H1 (cell line): ENCODE measurements around the gene ITGB5. TPM values are rescaled to one million over a fixed set of nuclear protein-coding genes. Genes with fewer than 3 reads are reported as not detected.

Source experiments
- CTCF ChIA-PET: fragments of 300-600 bp; sonication (Branson Sonifier 250); formaldehyde crosslinking; loops from one replicate; lab custom pipeline; 2021; ENCODE audit not compliant: partially characterized antibody; lab: Charles Lee
- POLR2A ChIA-PET: fragments of 300-600 bp; sonication (Branson Sonifier 250); formaldehyde crosslinking; loops from one replicate; lab custom pipeline; 2021; ENCODE audit warnings: inconsistent platforms; ENCODE audit not compliant: partially characterized antibody; lab: Charles Lee
- DNase-seq, 2 experiments: peaks; one replicate each; pipeline versions ENCODE4 v3.0.0 to v3.0.0-alpha.2; 2010 to 2022; ENCODE audit warnings: low spot score in 2 of 2, low read depth in 1 of 2, mixed read lengths in 1 of 2
- FAIRE-seq: peaks from 2 replicates; lab custom pipeline; 2011; peaks lifted over from hg19 to GRCh38; lab: Jason Lieb, UNC
- H2AFZ ChIP-seq: 2 replicates; pipeline ENCODE4 v1.8.1; 2012; ENCODE audit warnings: low read length, inconsistent platforms
- H2AK5ac ChIP-seq: 2 replicates; pipeline ENCODE4 v1.6.1; 2013; ENCODE audit warnings: low read depth, low read length
- H2BK120ac ChIP-seq: replicated peaks from 2 replicates; pipeline ENCODE3; 2013; ENCODE audit warnings: low read depth, low read length, inconsistent platforms
- H2BK12ac ChIP-seq: 2 replicates; pipeline ENCODE4 v1.6.1; 2013; ENCODE audit warnings: low read depth, low read length
- H2BK15ac ChIP-seq: 2 replicates; pipeline ENCODE4 v1.6.1; 2013; ENCODE audit warnings: low read length
- H2BK20ac ChIP-seq: 2 replicates; pipeline ENCODE4 v1.6.1; 2013; ENCODE audit warnings: low read length
- H2BK5ac ChIP-seq: 2 replicates; pipeline ENCODE4 v1.6.1; 2013; ENCODE audit warnings: low read depth, low read length
- H3K14ac ChIP-seq: 2 replicates; pipeline ENCODE4 v1.6.1; 2013; ENCODE audit warnings: inconsistent platforms; ENCODE audit not compliant: insufficient read length
- H3K18ac ChIP-seq: 2 replicates; pipeline ENCODE4 v1.6.1; 2013; ENCODE audit warnings: low read length; ENCODE audit errors: extremely low read depth
- H3K23ac ChIP-seq: 2 replicates; pipeline ENCODE4 v1.6.1; 2013; ENCODE audit warnings: inconsistent platforms; ENCODE audit not compliant: insufficient read length
- H3K23me2 ChIP-seq: 2 replicates; pipeline ENCODE4 v1.6.1; 2013; ENCODE audit warnings: low read depth, low read length
- H3K27ac ChIP-seq: 2 replicates; pipeline ENCODE4 v1.6.1; 2011; ENCODE audit warnings: low read depth, low read length, inconsistent platforms
- H3K27me3 ChIP-seq, 4 experiments: replicated peaks in 1 of 4; 1 replicate in 1 of 4; 2 replicates in 3 of 4; pipeline versions ENCODE4 v1.6.1 to v1.8.1; 2011 to 2013; ENCODE audit warnings: low read length in 3 of 4, mild to moderate bottlenecking in 3 of 4, inconsistent platforms in 2 of 4, mixed read lengths in 2 of 4, moderate library complexity in 1 of 4; ENCODE audit not compliant: control insufficient read depth in 3 of 4, insufficient read depth in 3 of 4; ENCODE audit errors: extremely low read depth in 1 of 4
- H3K36me3 ChIP-seq, 4 experiments: 2 replicates each; pipeline versions ENCODE4 v1.6.1 to v1.8.1; 2011 to 2013; ENCODE audit warnings: mild to moderate bottlenecking in 4 of 4, low read length in 3 of 4, moderate library complexity in 2 of 4, control low read depth in 1 of 4, inconsistent platforms in 1 of 4; ENCODE audit not compliant: insufficient read depth in 4 of 4, control insufficient read depth in 2 of 4
- H3K4ac ChIP-seq: replicated peaks from 2 replicates; pipeline ENCODE3; 2013; ENCODE audit warnings: low read length, low read depth, mixed read lengths, inconsistent platforms; ENCODE audit not compliant: insufficient read length
- H3K4me1 ChIP-seq, 4 experiments: replicated peaks in 1 of 4; 1 replicate in 1 of 4; 2 replicates in 3 of 4; pipeline versions ENCODE4 v1.6.1 to v1.8.1; 2011 to 2013; ENCODE audit warnings: low read length in 3 of 4, inconsistent platforms in 2 of 4, mixed read lengths in 1 of 4; ENCODE audit not compliant: insufficient read depth in 4 of 4, control insufficient read depth in 3 of 4
- H3K4me2 ChIP-seq, 2 experiments: 2 replicates each; pipeline versions ENCODE4 v1.6.1 to v1.8.1; 2011 to 2013; ENCODE audit warnings: low read depth in 2 of 2, low read length in 2 of 2, control low read depth in 1 of 2, inconsistent platforms in 1 of 2, mild to moderate bottlenecking in 1 of 2; ENCODE audit not compliant: insufficient read depth in 1 of 2
- H3K4me3 ChIP-seq, 4 experiments: fragments of 200-600, 300-600 bp in 1 of 4; sonication (generic), shearing (Covaris generic), sonication (Bioruptor Twin) in 1 of 4; 2 replicates each; pipeline versions ENCODE4 v1.5.1 to v1.8.1; 2011 to 2016; ENCODE audit warnings: low read length in 4 of 4, low read depth in 3 of 4, control low read depth in 2 of 4, inconsistent platforms in 2 of 4, mild to moderate bottlenecking in 2 of 4, mixed read lengths in 1 of 4, moderate library complexity in 1 of 4; ENCODE audit not compliant: insufficient read depth in 2 of 4; ENCODE audit errors: extremely low read depth in 1 of 4
- H3K56ac ChIP-seq: replicated peaks from 2 replicates; pipeline ENCODE3; 2013; ENCODE audit warnings: low read depth, mild to moderate bottlenecking, mixed read lengths, low read length, inconsistent platforms; ENCODE audit not compliant: insufficient read length
- H3K79me1 ChIP-seq: 2 replicates; pipeline ENCODE4 v1.6.1; 2013; ENCODE audit warnings: low read depth, low read length, control low read depth
- H3K79me2 ChIP-seq, 2 experiments: 2 replicates each; pipeline versions ENCODE4 v1.6.1 to v1.8.1; 2012 to 2013; ENCODE audit warnings: low read length in 2 of 2, mild to moderate bottlenecking in 2 of 2, inconsistent platforms in 1 of 2; ENCODE audit not compliant: insufficient read depth in 2 of 2, control insufficient read depth in 1 of 2
- H3K9ac ChIP-seq, 4 experiments: replicated peaks in 1 of 4; 1 replicate in 1 of 4; 2 replicates in 3 of 4; pipeline versions ENCODE4 v1.6.1 to v1.8.1; 2011 to 2013; ENCODE audit warnings: low read depth in 3 of 4, low read length in 3 of 4, control low read depth in 2 of 4, mild to moderate bottlenecking in 2 of 4, moderate library complexity in 2 of 4, inconsistent platforms in 1 of 4; ENCODE audit errors: extremely low read depth in 1 of 4
- H3K9me3 ChIP-seq, 2 experiments: 2 replicates each; pipeline versions ENCODE4 v1.6.1 to v1.8.1; 2012 to 2013; ENCODE audit warnings: mild to moderate bottlenecking in 2 of 2, moderate library complexity in 2 of 2, control low read depth in 1 of 2, inconsistent platforms in 1 of 2, low read depth in 1 of 2, low read length in 1 of 2, mixed read lengths in 1 of 2; ENCODE audit not compliant: insufficient read depth in 2 of 2
- H4K20me1 ChIP-seq, 2 experiments: replicated peaks in 1 of 2; 2 replicates each; pipeline versions ENCODE3 to v1.8.1; 2011 to 2013; ENCODE audit warnings: inconsistent platforms in 2 of 2, low read length in 2 of 2, mild to moderate bottlenecking in 1 of 2; ENCODE audit not compliant: insufficient read depth in 2 of 2, control insufficient read depth in 1 of 2
- H4K5ac ChIP-seq: 2 replicates; pipeline ENCODE4 v1.6.1; 2013; ENCODE audit warnings: low read length, low read depth, mixed read lengths, inconsistent platforms; ENCODE audit not compliant: insufficient read length
- H4K8ac ChIP-seq: 2 replicates; pipeline ENCODE4 v1.8.0; 2013; ENCODE audit warnings: mild to moderate bottlenecking, moderate library complexity, low read length, inconsistent platforms; ENCODE audit not compliant: insufficient read depth; ENCODE audit errors: extremely low read depth
- H4K91ac ChIP-seq: replicated peaks from 2 replicates; pipeline ENCODE3; 2013; ENCODE audit warnings: low read length, mixed read lengths, inconsistent platforms; ENCODE audit not compliant: insufficient read length
- BCL11A ChIP-seq, 2 experiments: IDR thresholded peaks; one replicate each; pipeline ENCODE4 v1.6.1; 2011; ENCODE audit warnings: low read depth in 2 of 2, low read length in 2 of 2, mild to moderate bottlenecking in 2 of 2
- BRCA1 ChIP-seq: IDR thresholded peaks from 2 replicates; pipeline ENCODE4 v1.6.1; 2012; ENCODE audit warnings: low read depth, low read length, improper control_type of control experiment
- EZH2 ChIP-seq: fragments of 200-600 bp; sonication (generic); IDR thresholded peaks from 2 replicates; pipeline ENCODE4 v1.7.1; 2012; ENCODE audit warnings: low read depth, mild to moderate bottlenecking, moderate library complexity, low read length, inconsistent platforms; ENCODE audit not compliant: severe bottlenecking
- GABPA ChIP-seq: IDR thresholded peaks from 2 replicates; pipeline ENCODE4 v1.6.1; 2011; ENCODE audit warnings: mild to moderate bottlenecking, low read length, moderate library complexity, borderline replicate concordance; ENCODE audit not compliant: insufficient read depth
- JUN ChIP-seq: IDR thresholded peaks from 2 replicates; pipeline ENCODE4 v1.6.1; 2011; ENCODE audit warnings: low read depth, mild to moderate bottlenecking, improper control_type of control experiment, low read length
- NANOG ChIP-seq: IDR thresholded peaks from 2 replicates; pipeline ENCODE4 v1.6.1; 2011; ENCODE audit warnings: low read length, low read depth, mild to moderate bottlenecking, inconsistent platforms; ENCODE audit not compliant: insufficient read depth, poor library complexity, severe bottlenecking
- RBBP5 ChIP-seq: IDR thresholded peaks from 2 replicates; pipeline ENCODE4 v1.7.1; 2012; ENCODE audit warnings: low read depth, mild to moderate bottlenecking, inconsistent platforms, low read length, moderate library complexity, borderline replicate concordance
- SIN3A ChIP-seq, 2 experiments: IDR thresholded peaks in 1 of 2; conservative IDR thresholded peaks in 1 of 2; 2 replicates each; pipeline ENCODE4 v1.6.1; 2011 to 2012; ENCODE audit warnings: low read length in 2 of 2, improper control_type of control experiment in 1 of 2, low read depth in 1 of 2, mild to moderate bottlenecking in 1 of 2
- WGBS, 2 experiments: shearing (Covaris generic) in 1 of 2; methylation state at CpG; one replicate each; pipeline versions ENCODE4 v1.1.6 to v1.1.7; 2013 to 2015; ENCODE audit warnings: low lambda C conversion rate in 2 of 2, mixed read lengths in 2 of 2, inconsistent platforms in 1 of 2, low coverage in 1 of 2, missing lambda C conversion rate in 1 of 2; ENCODE audit not compliant: insufficient replicate concordance in 2 of 2, insufficient coverage in 1 of 2, insufficient read length in 1 of 2; ENCODE audit errors: extremely low coverage in 1 of 2, missing lambda C conversion rate in 1 of 2; 5-methylcytosine and 5-hydroxymethylcytosine counted together
- polyA plus RNA-seq, 7 experiments: library from polyadenylated mRNA; depleted of rRNA in 3 of 7; stranded (reverse) in 5 of 7; unstranded in 2 of 7; fragments of >200 nt in 5 of 7; fragments of 200-250 nt in 2 of 7; gene quantifications; 1 replicate in 5 of 7; 2 replicates in 1 of 7; 4 replicates in 1 of 7; pipeline versions ENCODE4 v1.2.1 to v1.2.3, GENCODE V29; 2011 to 2013; ENCODE audit warnings: missing spikeins in 2 of 7, mixed read lengths in 2 of 7
- total RNA-seq: library from RNA; stranded (reverse); fragmentation: NEBNext Ultra II Directional; extraction: Animal tissue kit (Norgen Biotek cat#: 25700); gene quantifications from 2 replicates; pipeline ENCODE4 v1.2.1, GENCODE V29; 2021

ITGB5 gene
- total and polyA plus RNA-seq, 2 of the 8 experiments (the other 6 are each of a cell fraction or from before 2014, with no cell fraction given), result 101 to 268 TPM

DNA sequence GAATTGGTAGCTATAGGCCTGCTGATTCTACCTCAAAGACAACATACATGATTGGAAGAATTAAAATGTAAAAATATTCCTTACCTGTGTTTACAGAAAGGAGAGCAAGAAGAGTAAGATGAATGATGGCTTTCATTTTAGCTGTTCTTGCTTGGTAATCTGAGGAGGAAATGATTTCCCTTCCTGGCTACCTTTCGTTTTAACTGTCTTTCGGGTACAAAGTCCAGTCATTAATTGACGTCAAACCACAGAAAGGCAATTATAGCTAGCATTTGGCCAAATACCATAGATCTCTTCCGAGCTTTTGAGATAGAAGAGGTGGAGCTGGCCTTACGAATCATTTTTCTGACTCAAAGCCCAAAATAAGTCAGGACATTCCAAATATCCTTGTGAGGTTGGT lies 47.4 kb upstream of the ITGB5 start, which contains the start of gene MUC13:
Gene MUC13 (minus strand): TSS at position 175 of the 400 bp plus-strand sequence. CDS start 39 bp downstream, at position 136.
- Histone ChIP-seq H3K27me3 (no peaks in the 10 kb centered on the region), H4K91ac (no peak within 1 kb of the TSS), H3K14ac (no peak within 1 kb of the TSS), H3K56ac (no peak within 1 kb of the TSS), H3K23ac (no peak within 1 kb of the TSS), H3K4me3 (no peak within 1 kb of the TSS), H4K8ac (no peak within 1 kb of the TSS), H4K5ac (no peak within 1 kb of the TSS), H2AFZ (no peak within 1 kb of the TSS), H3K4ac (no peak within 1 kb of the TSS), H3K79me2 (no peaks in the 10 kb centered on the region), H2AK5ac (no peak within 1 kb of the TSS), H4K20me1 (no peaks in the 10 kb centered on the region), H3K18ac (no peak within 1 kb of the TSS), H3K4me2 (no peak within 1 kb of the TSS), H2BK15ac (no peak within 1 kb of the TSS), H3K27ac (no peak within 1 kb of the TSS), H3K79me1 (no peaks in the 10 kb centered on the region), H3K4me1 (no peaks in the 10 kb centered on the region), H3K23me2 (no peaks in the 10 kb centered on the region), H3K36me3 (no peaks in the 10 kb centered on the region), H3K9me3 (no peaks in the 10 kb centered on the region), H2BK5ac (no peak within 1 kb of the TSS), H2BK20ac (no peak within 1 kb of the TSS), H3K9ac (no peak within 1 kb of the TSS), H2BK12ac (no peak within 1 kb of the TSS), H2BK120ac (no peak within 1 kb of the TSS)
- TF ChIP-seq SIN3A (conservative IDR thresholded peaks at IDR 0.05 in 1 of 2, IDR thresholded peaks at IDR 0.05 in 1 of 2; ENCODE audit: low read depth in 1 of 2, low read length in 2 of 2) (no peak), BCL11A (IDR thresholded peaks at IDR 0.05; ENCODE audit: low read depth in 2 of 2, low read length in 2 of 2) (no peak), EZH2 (no peak), RBBP5 (no peak), NANOG (no peak), JUN (no peak), GABPA (no peak), BRCA1 (no peak)
- ChIA-PET CTCF (interaction anchor here (1.3 to 13.8 kb wide), 3 partner anchors 10 to 60 kb away, joined by 3 to 126 read pairs (median 3); no protein-coding TSS in a partner anchor), POLR2A (no interaction called here)
- 92% methylated on average over 5 of the region's 5 CpGs; no CpG with 5 or more reads in 1 of the 2 experiments for WGBS, 2 experiments
- no peak for DNase-seq
- no peak for FAIRE-seq
